Tibial nerve (tissue), 3 donors: ENCODE data around the gene METRNL.
A peak's percentile ranks its signal among the peaks of the same experiment; 100 is the strongest.

Experiments
- CTCF ChIP-seq, 5 experiments: fragments of 200-600 bp in 3 of 5; fragments of 450-650 bp in 2 of 5; sonication (generic) in 3 of 5; IDR thresholded peaks; one replicate each; pipeline ENCODE4 v1.5.1; 2016 to 2019; ENCODE audit warnings: antibody characterized with exemption in 5 of 5, mild to moderate bottlenecking in 3 of 5, moderate library complexity in 2 of 5
- POLR2A ChIP-seq, 2 donors: fragments of 450-650 bp; IDR thresholded peaks; one replicate each; pipeline ENCODE4 v1.6.1; 2017; ENCODE audit warnings: antibody characterized with exemption in 2 of 2, mild to moderate bottlenecking in 2 of 2, moderate library complexity in 2 of 2

GRCh38 chr17:83076938-83077337 is 2.5 kb upstream of the METRNL start:
- TF ChIP-seq CTCF (IDR thresholded peaks at IDR 0.05), result peak in 1 of 5 experiments; percentile 29
- TF ChIP-seq POLR2A (IDR thresholded peaks at IDR 0.05), result no peak
